Eye (tissue), 1 donor: ENCODE data around the gene CACNA1S.
A peak's percentile ranks its signal among the peaks of the same experiment; 100 is the strongest.

ENCODE experiments used
- DNase-seq: peaks from one replicate; pipeline ENCODE4 v3.0.0-alpha.2; 2015

Gene CACNA1S

DNA sequence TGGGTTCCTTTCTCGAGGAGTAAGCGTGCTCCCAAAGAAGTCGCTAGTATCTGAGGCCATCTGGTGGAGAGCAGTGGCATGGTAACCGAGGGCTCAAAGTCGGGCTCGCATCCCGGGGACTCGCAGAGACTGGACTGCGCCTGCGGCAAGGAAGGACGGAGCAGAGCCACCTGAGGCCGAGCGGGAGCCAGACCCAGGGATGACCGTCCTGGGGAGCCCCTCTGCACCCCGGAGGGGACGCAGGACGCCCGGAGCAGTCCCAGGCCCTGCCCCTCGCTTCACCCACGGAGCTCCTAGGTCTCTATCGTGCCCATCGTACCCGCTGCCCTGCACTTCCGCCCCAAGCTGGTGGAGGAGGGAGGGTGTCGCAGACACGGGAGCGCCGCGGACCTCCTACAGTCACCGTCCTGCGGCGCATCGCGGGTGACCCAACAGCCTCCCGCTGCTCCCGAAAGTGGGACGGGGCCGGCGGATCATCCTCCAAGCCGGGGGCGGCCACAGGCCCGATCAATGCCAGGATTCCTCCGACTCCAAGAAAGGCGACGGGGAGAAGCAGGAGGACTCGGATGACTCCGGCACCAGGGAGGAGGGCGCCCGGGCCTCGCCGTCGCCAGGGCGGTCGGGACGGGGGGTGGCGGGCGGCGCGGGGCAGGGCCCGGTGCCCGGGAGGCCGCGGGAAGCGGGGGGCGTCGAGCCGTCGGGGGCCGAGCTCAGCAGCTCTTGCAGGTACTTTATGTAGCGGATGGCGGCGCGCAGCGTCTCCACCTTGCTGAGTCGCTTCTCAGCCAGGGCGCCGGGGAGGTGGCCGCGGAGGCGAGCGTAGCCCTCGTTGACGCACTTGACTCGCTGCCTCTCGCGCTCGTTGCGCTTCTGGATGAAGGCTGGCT is 2.3 kb upstream of the CACNA1S start:
- DNase-seq: peak; percentile 98

DNA sequence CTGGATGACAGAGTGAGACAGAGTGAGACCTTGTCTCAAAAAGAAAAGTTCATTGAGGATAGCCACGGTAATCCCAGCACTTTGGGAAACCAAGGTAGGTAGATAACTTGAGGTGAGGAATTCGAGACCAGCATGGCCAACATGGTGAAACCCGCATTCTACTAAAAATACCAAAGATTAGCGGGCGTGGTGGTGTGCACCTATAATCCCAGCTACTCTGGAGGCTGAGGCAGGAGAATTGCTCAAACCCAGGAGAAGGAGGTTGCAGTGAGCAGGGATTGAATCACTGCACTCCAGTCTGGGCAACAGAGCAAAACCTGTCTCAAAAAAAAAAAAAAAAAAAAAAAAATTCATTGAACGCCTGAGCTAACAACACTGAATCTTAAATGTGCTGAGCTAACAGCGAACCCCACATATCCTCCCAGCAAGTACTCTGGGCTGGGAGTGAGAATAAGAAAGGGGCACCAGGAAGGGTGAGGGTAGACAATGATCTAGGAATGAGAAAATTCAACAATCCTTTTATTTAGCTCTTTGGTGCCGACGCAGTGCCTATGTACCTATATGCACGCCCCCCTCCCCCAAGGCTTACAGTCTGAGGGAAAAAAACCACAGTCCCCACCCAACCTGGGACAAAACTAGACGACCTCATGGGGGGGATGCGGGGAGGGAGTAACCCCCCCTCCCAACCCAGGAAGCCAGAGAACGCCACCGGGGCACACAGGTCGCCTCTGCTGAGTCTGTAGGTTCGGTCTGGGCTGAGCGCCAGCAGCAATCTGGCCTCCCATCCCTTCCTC is 1.4 kb upstream of the CACNA1S start:
- no peak for DNase-seq

DNA sequence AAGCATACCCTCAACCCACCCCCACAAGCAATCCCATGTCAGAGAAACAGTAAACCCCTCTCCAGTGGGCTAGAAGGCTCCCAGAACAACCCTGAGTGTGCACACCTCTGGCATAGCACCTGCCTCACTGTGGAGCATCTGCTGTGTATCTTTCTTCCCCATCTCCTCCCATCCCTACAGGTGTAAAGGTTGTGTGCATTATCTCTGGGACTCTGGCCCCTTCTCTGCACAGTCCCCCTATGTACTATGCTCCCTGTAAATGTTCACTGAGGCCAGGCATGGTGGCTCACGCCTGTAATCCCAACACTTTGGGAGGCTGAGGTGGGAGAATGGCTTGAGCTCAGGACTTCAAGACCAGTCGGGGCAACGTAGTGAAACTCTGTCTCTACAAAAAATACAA is 700 bp upstream of the CACNA1S start:
- DNase-seq: no peak

DNA sequence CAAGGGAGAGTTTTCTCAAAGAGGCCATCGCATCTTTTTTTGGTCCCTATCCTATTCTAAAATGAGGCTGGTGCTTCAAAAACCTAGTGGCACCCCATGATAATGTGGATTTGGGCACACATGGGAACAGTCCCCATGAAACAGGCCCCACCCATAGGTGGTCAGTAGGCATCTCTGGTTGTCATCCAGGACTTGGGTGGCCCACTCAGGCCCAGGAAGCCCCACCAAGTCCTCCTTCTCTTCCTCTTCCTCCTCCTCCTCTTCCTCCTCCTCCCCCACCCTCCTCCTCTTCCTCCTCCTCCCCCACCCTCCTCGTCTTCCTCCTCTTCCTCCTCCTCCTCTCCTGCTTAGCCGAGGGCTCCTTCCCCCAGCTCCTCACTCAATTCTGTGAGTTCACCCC is 554 bp downstream of the CACNA1S start:
- no peak for DNase-seq

DNA sequence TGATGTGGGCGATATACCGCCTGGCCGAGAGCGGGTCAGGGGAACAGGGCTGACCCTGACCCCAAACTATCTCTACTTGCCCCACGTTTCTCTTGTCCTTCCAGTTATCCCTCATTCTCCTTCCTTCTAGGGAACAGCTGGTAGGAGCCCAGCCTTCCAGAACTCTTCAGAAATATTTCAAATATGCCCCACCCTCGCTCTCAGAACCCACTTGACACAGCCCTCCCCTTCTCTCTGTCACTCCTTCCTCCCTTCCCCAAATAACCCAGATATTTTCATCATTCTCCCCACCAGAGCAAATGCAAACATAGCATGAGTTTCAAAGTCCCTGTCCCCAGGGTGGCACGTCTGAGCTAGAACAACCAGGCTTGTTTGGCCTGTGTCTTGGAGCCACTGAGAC is 1.1 kb downstream of the CACNA1S start:
- DNase-seq: no peak

DNA sequence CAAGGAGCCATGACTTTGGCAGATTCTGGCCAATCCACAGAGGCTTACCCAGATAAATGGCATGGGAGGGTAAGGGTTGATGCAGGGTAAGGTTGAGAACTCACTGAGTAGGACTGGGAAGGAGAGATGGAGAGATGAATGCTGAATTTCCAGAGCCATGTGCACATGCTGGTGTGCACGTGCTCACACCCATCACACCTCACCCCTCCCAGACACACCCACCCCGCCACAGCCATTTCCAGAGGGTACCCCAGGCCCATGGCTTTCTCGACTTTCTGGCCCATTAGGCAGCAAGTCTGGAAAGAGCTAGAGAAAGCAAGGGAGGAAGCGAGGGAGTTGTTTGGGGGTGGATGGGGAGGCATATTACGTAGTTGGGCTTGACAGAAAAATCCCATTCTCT is 1.6 kb downstream of the CACNA1S start:
- no peak for DNase-seq

DNA sequence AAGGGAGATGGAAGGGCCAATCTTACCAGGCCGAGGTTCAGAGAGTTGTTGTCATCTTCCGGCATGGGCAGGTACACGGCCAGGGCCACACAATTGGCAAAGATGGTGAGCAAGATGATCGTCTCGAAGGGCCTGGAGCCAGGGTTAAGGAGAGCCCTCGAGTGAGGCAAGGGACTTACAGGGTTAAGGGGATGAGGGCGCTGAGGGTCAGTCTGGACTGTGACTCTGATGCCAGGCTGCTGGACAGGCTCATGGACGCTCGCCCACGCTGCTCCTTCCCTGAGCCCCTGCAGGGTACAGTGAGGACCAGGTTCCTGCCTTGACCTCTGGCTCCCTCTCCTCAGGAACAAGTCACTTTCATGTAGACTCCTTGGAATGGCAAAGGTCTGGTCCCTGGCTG is 2.1 kb downstream of the CACNA1S start:
- no peak for DNase-seq

DNA sequence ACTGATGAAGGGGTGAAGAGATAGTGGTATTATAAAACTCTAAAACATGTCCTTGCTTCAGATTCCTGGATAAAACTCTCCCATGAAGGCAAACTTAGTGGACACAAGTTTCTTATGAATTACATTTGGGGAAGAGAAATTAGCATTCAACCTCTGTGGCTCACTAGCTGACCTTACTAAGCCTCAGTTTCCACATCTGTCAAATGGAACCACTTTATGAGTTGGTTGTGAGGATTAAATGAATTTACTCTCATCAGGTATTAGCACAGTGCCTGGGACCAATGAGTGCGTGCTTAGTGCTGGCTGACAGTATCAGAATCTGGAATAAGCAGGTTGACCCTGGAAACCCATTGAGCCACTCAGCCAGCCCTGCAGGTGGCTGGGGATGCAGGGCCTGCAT is 2.6 kb downstream of the CACNA1S start:
- DNase-seq: no peak

DNA sequence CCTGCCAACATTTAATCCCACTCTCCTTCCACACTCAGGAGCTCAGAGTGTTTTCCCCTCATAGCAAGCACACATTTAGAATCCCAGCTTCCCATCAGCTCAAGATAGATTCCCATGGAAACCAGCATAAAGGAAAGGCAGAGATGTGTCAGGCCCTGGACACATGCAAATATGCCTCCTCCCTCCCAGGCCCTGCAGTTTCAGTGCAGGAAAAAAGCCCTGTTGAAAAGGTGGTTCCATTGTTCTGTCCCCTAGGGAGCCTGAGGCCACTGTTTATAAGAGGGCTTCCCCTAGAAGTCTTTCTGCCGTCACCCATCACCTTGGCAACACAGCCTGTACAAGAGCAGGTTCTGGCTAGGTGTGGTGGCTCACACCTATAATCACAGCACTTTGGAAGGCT is 3.6 kb downstream of the CACNA1S start:
- DNase-seq: no peak

DNA sequence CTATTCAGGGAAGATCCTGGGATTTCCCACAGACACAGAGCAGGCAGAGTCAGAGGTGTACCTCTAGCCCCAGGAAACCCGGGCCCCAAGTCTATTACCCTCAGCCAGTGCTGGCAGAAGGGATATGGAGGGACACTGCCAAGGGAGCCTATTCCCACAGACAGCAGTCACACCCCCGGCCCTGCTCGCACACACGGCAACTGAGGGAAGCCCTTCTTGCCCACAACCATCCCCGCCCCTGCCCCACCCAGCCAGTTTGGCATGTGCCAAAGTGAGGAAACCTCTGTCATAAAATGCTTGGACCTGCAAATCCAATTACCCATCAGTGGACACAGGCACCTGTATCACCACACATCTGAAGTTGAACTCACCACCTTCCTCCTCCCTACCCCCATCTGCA is 6.5 kb downstream of the CACNA1S start:
- no peak for DNase-seq

DNA sequence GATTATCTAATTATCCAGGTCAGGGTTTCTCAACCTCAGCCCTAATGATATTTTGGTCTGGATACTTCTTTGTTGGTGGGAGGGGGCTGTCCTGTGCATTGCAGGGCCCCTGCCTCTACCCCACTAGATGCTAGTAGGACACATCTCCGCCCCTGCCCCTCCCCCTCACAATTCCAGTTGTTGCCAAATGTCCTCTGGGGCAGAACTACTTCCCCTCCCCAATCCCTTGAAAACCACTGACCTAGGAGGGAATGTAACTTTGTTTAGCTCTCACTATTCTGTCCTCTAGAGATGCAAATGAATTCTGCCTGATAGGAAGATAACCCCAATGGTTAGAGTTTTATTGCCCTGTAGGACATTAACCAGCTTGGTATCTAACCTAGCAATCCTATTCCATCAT is 8.1 kb downstream of the CACNA1S start:
- no peak for DNase-seq

DNA sequence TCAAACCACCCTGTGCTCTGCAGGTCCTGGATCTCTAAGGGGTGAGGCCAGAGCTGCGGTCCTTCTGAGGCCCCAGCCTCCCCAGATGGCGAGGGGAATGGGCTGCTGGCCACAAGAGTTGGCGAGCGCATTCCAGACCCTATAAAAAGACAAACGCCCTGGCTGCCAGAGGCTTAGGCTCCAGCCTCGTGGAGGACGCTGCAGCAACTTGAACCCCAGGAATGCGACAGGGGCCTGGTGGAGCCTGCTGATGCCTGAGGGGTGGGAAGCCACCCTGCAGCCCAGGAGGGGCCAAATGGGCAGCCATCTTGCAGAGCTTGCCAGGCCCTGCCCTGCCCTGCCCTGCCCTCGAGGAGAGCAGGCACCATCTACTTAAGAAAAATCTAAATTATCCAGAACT is 8.6 kb downstream of the CACNA1S start:
- no peak for DNase-seq

DNA sequence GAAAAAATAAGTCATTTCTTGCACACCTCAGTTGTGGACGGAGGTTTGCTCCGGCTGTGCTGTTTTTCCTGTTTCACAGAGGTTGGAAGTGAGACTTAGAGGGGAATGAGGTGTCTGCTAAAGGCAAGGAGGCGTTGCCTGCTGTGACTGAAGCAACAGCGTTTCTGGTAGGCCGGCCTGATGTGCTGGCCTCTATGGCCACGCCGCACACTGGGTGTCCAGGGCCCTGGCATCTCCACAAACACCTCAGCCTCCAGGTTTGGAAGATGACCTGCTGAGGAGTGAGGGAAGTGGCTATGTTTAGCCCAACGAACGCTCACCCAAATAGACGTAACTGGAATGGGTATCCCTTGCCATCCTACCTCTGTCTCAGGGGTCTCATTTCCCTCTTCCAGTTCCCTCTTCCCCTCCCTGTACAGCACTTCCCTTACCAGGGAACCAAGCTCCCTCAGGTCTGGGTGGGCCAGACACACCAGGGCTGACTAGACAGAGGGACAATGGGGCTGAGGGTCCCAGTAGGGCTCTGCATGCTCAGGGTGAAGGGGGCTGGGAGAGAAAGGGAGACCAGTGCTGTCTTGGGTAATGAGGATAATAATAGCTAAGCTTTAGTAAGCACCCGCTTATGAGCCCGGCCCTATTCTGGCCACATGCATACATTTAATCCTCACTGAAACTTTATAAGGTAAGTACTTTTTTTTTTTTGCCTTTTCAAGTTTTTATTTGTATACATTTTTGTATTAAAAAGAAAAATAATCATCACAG is 11.9 kb downstream of the CACNA1S start:
- DNase-seq: no peak

DNA sequence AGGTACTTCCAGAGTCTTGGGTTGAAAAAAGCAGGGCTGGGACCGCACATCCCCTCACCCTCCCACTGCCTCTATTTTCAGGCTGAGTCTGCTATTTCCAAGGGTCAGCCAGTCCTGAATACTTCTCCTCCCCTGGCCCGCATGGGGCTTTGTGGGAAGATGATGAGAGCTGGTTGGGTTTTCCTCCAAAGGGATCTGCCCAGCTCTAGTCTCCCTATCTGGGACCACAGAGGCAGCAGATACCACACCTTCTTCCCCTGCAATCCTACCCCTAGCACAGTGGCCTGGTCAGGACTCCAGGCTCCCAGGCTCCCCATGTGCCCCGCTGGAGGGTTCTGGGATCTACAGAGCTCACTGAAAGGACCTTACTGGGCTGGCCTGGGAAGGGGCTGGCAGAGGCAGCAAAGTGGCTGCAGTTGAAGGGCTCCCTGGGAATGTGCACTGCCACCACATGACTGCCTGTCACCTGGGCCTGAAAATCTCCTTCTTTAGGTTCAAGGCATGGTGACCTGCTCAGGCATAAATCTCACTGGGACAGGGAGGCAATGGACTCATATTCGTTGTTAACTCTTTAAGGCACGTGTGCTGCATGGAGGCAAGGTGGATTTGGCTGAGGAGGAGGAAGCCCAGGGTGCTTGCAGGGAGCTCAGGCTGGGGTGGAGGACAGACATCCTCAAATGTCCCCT is 13.1 kb downstream of the CACNA1S start:
- DNase-seq: no peak

DNA sequence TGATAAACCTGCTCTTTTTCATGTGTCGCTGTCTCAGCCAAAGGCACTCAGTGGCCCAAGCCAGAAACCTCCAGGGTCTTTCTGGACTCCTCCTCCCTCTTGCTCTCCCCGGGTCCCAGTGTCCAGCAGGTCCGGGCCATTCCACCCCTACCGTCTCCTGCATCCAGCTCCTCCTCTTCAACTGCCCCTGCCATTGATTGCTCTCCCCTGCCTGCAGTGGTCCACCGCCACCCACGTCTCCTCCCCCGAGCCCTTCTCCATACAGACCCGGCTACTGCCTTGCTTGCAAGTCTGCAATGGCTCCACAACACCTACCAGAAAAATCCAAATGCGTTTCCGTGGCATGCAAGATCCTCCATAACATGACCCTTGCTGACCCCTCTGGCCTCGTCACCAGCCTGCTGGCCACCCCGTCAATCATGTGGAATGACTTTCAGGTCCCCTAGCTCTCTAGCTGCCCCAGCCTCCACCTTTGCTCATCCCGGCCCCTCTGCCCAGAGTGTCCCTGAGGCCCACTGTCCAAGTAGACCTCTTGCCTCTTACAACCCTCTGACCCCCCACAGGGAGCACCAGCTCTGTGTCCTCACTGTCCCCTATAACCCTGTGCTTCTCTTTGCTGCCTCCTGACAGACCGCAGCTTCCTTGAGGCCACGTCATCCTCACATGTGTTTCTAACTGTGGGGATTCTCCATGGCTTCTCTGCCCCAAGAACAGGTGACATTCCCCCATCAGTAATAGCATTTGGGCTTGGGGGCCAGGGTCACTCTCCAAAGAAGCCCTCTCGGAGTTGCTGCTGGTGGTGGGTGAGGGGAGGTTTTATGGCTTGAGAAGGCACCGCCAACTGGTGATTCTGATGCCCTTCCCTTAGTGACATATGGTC is 15.0 kb downstream of the CACNA1S start:
- DNase-seq: no peak

DNA sequence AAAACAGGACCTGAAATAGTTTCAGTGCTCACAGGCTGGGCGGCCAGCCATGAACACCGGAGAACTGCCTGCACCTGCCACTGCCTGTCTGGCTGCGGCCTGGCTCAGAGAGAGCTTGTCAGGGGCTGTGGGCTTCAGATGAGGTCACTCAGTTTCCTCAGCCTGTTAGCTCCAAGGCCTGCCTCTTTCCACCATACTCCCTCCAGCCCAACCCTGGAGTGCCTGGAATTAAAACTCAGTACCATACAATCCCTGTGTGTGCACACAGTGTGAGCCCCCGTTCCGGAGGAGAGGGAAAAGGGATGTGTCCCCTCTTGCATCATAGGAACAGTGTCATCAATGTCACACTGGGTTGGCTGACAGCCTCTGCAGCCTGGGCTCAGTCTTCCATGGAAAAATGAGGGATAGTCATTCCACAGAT is 16.2 kb downstream of the CACNA1S start:
- peak; percentile 61 for DNase-seq

DNA sequence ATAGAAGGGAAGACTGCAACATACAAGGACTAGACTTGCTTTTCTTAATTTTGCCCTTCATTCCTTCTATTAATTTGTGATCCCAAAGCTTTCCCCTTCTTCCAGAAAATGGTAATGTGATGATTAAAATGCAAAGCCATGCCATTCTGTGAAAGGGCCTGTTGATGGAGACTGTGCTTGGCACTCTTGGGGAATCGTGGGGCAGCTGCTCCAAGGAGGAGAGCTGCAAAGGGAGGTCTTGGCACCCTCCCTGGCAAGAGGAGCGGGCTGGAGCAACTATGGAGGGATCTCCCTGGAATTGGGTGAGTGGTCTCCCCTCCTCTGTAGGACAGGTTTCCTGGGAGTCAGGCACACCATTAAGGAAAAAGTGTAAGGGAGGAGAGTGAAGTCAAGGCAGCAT is 16.6 kb downstream of the CACNA1S start:
- no peak for DNase-seq

DNA sequence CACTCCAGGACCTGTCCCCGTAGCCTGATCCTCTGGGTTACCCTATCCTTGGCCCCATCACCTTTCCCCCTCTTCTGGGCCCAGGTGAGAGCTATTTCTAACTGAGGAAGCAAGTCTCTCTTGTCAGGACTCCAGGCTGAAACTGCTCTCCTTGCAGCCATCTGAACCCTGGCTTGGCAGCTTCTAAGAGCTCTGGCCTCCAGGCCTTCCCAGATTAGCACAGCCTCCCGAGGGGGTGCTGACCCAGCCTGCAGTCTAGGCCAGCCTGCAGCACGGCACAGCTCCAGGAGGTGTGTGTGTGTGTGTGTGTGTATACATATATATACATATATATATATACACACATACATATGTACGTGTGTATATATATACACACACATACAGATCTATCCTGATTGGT is 17.4 kb downstream of the CACNA1S start:
- no peak for DNase-seq

DNA sequence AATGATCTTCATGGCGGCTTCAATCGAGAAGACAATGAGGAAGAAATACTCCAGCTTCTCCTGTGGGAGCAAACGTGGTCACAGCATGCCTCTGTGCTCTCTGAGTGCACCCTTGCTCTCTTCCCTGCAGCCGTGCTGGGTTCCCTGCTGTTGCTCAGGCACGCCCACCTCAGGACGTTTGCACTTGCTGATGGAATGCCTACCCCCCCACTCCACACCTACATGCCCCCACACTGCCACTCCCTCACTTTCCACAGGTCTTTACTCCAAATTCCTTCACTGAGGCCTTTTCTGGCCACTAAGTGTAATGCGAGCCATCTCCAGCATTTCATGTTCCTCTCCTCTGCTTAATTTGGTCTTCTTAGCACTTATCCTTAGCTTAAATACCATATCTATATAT is 18.3 kb downstream of the CACNA1S start:
- DNase-seq: no peak

DNA sequence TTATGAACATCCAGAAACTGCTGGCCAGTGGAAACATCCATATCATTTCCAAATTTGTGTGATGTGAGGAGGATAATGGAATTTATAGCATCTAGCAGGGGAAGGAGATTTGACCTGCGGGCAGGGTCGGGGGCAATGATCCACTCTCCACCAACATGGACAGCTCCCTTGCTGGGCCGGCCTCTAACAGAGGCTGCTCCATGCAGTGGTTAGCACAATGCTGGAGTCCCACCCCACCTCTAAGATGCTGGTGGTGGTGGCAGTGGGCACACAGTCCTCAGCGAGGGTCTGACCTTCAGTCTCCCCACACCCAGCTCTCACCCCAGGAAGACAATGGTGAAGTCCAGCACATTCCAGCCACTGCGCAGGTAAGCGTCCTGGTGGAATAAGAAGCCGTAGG is 18.7 kb downstream of the CACNA1S start:
- no peak for DNase-seq

DNA sequence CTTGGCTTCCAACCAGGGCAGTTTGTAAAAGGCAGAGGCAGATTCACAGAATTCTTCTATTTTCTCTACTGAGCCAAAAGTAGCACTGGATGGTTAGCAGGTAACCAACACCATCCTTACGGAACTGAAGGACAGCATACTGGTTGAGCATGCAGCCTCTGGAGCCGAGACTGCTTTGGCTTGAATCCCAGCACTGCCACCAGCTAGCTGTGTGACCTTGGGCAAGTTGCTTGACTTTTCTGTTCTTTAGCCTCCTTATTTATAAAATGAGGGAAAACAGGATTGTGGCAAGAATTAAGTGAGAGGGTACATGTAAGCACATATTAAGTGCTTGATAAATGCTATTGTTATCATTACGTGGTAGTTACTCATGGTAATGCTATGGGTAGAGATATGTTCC is 19.5 kb downstream of the CACNA1S start:
- no peak for DNase-seq

DNA sequence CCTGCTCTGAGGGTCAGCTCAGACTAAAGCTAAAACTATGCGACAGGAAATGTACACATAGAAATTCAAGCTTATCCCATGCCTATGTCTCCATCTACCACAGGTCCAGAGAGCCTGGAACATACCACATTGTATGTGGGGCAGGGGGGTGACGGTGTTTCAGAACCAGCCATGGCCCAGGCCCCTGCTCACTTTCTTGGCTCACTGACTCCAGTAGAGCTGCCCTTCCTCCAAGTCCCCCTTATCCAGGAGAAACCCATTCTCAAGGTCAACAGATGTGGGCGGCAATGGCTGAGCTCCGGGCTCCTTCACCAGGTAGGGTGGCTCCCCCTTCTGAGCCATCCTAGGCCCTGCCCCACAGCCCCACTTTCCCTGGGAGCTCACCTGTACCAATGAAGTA is 21.0 kb downstream of the CACNA1S start:
- no peak for DNase-seq
